Activated naive CD4-positive, alpha-beta T cell treated with anti-CD3 and anti-CD28 coated beads for 36 hours (primary cell): Measurements from ENCODE around the gene SLC26A6. TPM values are rescaled to one million over a fixed set of nuclear protein-coding genes. Genes with fewer than 3 reads are reported as not detected.

Experiments used
- CTCF ChIA-PET: fragments of 350-600 bp; sonication (Branson Sonifier 250); formaldehyde crosslinking; loops from one replicate; lab custom pipeline; 2021; ENCODE audit warnings: antibody characterized with exemption; lab: Charles Lee
- DNase-seq: peaks from one replicate; pipeline ENCODE4 v3.0.0-alpha.2; 2020
- H3K27ac Mint-ChIP-seq: one replicate; pipeline ENCODE4 v1.8.0; 2021; ENCODE audit warnings: mild to moderate bottlenecking, mixed read lengths
- H3K27me3 Mint-ChIP-seq: one replicate; pipeline ENCODE4 v1.8.0; 2021; ENCODE audit warnings: low read depth, mixed read lengths
- H3K36me3 Mint-ChIP-seq: one replicate; pipeline ENCODE4 v1.8.0; 2021; ENCODE audit warnings: low read depth, mixed read lengths
- H3K4me1 Mint-ChIP-seq: one replicate; pipeline ENCODE4 v1.8.0; 2021; ENCODE audit warnings: low read depth, mixed read lengths
- H3K4me3 Mint-ChIP-seq: one replicate; pipeline ENCODE4 v1.8.0; 2021; ENCODE audit warnings: mild to moderate bottlenecking, moderate library complexity, mixed read lengths
- H3K9me3 Mint-ChIP-seq: one replicate; pipeline ENCODE4 v1.8.0; 2021; ENCODE audit warnings: mixed read lengths
- intact Hi-C: fragments of 100-400 bp; cut with micrococcal nuclease; formaldehyde crosslinking; loops from one replicate; pipeline ENCODE4 v1.15.1; 2023
- total RNA-seq, 2 experiments: library from RNA; stranded (reverse); gene quantifications; one replicate each; pipeline ENCODE4 v1.2.3, GENCODE V29; 2021

The SLC26A6 gene
- total RNA-seq, 2 experiments from 2014 or later, result 24.3 to 24.7 TPM

DNA sequence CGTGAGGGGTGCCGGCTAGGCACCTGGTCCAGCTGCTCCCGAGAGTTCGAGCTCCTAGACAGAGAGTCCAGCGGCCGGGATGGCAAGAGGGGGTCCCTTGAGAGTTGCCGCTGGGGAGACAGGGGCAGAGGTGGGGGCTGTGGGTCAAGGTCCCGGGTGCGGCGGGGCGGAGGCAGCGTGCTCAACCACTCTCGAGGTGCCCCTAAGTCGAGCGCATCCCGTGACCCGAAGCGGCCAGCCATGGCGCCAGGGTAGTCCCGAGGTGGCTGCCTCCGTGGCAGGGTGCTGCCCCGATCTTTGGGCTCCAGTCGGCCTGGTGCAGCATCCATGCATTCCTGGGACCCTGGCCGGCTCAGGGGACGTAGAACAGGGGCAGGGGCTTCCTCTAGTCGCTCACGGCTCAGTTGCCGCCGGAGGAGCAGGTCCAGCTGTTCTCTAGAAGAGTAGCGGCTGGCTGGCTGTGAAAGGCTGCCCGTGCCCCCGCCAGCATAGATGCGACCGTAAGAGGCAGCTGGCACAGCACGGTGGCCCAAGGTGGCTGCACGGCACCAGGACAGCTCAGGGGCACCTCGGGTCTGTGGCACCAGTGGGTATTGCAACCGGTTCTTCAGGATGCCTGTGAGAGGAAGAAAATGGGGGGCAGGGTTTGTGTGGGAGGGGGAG, 4.8 kb upstream of the SLC26A6 start:
- Mint-ChIP-seq H3K27ac (no peak overlapping the region), H3K9me3 (no peaks in the 10 kb centered on the region), H3K4me3 (no peak overlapping the region), H3K36me3 (peaks cover 3% of the 10 kb centered on the region), H3K4me1 (peaks cover 11% of the 10 kb centered on the region), H3K27me3 (no peaks in the 10 kb centered on the region)
- DNase-seq, result no peak
- CTCF ChIA-PET, result no interaction called here
- intact Hi-C loops, result loop anchor here (10.0 kb wide), 1 partner anchor 195 kb away; the partner anchor contains the start of genes ATRIP, CCDC51 and TMA7

DNA sequence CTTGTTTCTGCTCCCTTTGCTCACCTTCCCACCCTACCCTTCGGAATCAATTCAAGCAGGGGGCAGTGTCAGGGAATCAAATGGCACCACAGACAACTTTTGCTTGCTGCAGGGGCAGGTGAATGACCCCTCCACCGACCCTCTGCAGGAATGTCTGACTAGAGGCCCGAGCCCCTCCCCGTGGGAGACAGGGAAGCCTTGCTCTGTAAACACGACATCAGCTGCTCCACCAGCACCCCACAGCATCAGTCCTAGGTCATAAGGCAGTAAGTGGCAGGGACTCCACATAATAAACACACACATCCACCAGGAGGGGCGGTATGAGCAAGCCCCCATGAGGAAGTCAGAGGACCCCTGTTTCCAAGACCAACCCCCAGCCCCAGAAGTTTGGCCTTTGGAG, 2.0 kb upstream of the SLC26A6 start:
- Mint-ChIP-seq H3K4me3 (no peak overlapping the region), H3K27ac (no peak overlapping the region), H3K9me3 (no peaks in the 10 kb centered on the region), H3K36me3 (peaks cover 3% of the 10 kb centered on the region), H3K4me1 (peaks cover 18% of the 10 kb centered on the region), H3K27me3 (no peaks in the 10 kb centered on the region)
- CTCF ChIA-PET, result no interaction called here
- intact Hi-C loops, result loop anchor here (10.0 kb wide), 1 partner anchor 193 kb away; the partner anchor contains the start of genes ATRIP, CCDC51 and TMA7
- no peak for DNase-seq

DNA sequence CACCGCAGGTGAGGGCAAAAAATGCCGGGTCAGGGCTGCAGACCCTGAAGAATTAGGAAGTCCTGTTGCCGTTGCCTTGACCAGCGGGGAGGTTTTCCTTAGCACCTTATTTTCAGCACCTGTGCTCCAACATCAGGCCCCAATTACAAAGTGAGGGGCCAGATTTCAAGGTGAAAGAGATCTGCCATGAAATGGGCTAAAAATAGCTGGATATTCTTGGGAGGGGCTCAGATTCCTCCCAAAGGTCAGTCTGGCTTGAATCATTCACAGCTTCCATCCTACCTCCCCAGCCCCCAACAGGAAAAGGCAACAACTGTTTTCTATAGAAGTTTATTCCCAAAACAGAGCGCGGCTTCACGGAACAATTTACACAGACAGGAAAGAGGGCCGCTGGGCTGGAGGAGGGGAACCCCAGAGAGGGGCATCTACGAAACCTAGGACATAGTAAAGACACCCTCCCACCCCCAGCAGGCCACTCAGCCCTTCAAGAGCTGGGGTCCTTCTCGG, 941 bp upstream of the SLC26A6 start:
- CTCF ChIA-PET, result interaction anchor here (0.8 to 3.9 kb wide), 12 partner anchors 13 to 292 kb away, joined by 3 to 22 read pairs (median 5); partner anchors contain the start of genes PRKAR2A and UQCRC1
- no peak overlapping the region for H3K27ac Mint-ChIP-seq
- intact Hi-C loops, result loop anchor here (10.0 kb wide), 1 partner anchor 191 kb away; the partner anchor contains the start of genes ATRIP, CCDC51 and TMA7

DNA sequence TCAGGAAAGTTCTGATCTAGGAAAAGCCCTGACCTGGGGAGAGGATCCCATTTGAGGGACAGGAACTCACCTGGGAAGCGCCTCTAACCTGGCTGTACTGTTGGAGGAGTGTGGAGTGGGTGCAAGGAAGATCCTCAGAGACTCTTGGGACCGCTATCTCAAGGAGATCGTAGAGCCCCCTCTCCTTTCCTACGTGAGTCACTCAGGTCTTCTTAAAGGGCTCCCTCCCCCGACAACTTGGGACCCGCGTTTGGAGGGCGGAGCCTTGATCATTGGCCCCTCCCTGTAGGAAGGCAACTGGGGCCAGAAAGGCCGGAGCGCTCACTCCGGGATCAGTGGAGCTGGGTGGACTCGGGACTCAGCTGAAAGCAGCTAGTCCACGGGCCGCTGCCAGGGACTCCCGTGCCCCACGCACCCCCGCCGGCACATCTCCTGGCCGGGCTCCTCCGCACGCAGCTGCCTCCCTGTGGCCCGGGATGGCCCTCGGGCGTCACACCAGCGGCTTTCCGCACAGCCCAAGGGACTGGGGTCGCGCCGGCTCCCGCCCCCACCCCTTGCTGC, 520 bp downstream of the SLC26A6 start:
- peaks cover 18% of the 10 kb centered on the region for H3K4me1 Mint-ChIP-seq
- DNase-seq, result peak; percentile 39
- no peaks in the 10 kb centered on the region for H3K9me3 Mint-ChIP-seq
- H3K27ac Mint-ChIP-seq, result no peak overlapping the region
- CTCF ChIA-PET, result interaction anchor here (0.6 to 3.9 kb wide), 10 partner anchors 11 to 1710 kb away, joined by 3 to 22 read pairs (median 5); partner anchors contain the start of genes PRKAR2A and UQCRC1
- peaks cover 5% of the 10 kb centered on the region for H3K36me3 Mint-ChIP-seq
- intact Hi-C loops, result loop anchor here (1.0 to 10.0 kb wide), 6 partner anchors 22 to 190 kb away; partner anchors contain the start of genes ATRIP, CCDC51, NCKIPSD and TMA7
- H3K27me3 Mint-ChIP-seq, result no peaks in the 10 kb centered on the region
- peak overlapping the region; percentile 89 for H3K4me3 Mint-ChIP-seq

More for the DNA sequence above, 941 bp upstream of the SLC26A6 start:
- Mint-ChIP-seq H3K27me3 (no peaks in the 10 kb centered on the region), H3K4me3 (peak overlapping the region; percentile 89), H3K4me1 (peaks cover 18% of the 10 kb centered on the region), H3K36me3 (peaks cover 3% of the 10 kb centered on the region), H3K9me3 (no peaks in the 10 kb centered on the region)
- no peak for DNase-seq

DNA sequence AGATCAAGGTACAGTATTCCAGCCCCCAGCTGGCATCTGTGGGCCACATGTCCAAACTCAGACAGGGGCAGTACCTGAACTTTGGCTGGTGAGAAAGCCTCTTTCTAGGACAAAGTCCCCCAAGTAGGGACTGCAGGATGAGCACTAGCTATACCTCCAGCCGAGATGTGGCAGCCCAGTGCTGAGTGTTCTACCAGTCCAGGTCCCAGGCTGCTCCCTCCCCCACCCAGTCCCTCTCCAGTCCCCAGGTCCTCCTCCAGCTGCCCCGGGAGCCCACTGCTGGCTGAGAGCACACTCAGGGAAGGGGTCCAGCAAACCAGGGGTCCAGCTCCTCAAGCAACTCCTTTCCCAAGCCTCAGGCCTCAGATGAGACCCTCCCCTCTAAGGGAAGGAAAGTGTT, 1.5 kb downstream of the SLC26A6 start:
- DNase-seq, result no peak
- H3K27ac Mint-ChIP-seq, result no peak overlapping the region
- H3K9me3 Mint-ChIP-seq, result no peaks in the 10 kb centered on the region
- H3K36me3 Mint-ChIP-seq, result peaks cover 5% of the 10 kb centered on the region
- peak overlapping the region; percentile 89 for H3K4me3 Mint-ChIP-seq
- intact Hi-C loops, result loop anchor here (2.0 to 10.0 kb wide), 3 partner anchors 51 to 189 kb away; partner anchors contain the start of genes ATRIP, CCDC51, NCKIPSD and TMA7
- CTCF ChIA-PET, result interaction anchor here (1.0 to 3.9 kb wide), 5 partner anchors 21 to 198 kb away, joined by 3 to 22 read pairs (median 8); partner anchors contain the start of genes PFKFB4 and UQCRC1
- H3K27me3 Mint-ChIP-seq, result no peaks in the 10 kb centered on the region
- peaks cover 18% of the 10 kb centered on the region for H3K4me1 Mint-ChIP-seq

DNA sequence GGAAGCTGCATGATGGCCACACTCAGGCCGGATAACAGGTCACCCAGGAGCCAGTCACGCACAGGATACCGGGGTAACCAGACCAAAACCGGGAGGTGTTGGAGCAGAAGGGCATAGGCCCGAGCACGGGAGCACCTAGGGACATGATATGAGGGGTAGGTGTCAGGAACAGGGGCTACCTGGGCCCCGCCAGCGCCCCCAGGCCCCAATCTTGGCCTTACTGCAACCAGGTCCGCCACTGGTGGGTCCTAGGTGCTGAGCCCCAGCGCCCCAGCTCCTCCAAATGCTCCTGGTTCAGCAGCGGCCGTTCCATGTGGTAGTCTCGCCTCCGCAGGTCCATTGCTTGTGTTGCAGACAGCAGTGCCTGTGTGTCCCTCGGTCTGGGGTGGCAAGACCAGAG, 2.0 kb downstream of the SLC26A6 start:
- CTCF ChIA-PET, result interaction anchor here (1.0 to 3.9 kb wide), 4 partner anchors 23 to 197 kb away, joined by 3 to 10 read pairs (median 6); partner anchors contain the start of genes PFKFB4 and UQCRC1
- no peaks in the 10 kb centered on the region for H3K9me3 Mint-ChIP-seq
- H3K27me3 Mint-ChIP-seq, result no peaks in the 10 kb centered on the region
- H3K4me1 Mint-ChIP-seq, result peaks cover 18% of the 10 kb centered on the region
- peaks cover 5% of the 10 kb centered on the region for H3K36me3 Mint-ChIP-seq
- intact Hi-C loops, result loop anchor here (10.0 kb wide), 1 partner anchor 188 kb away; the partner anchor contains the start of genes ATRIP, CCDC51 and TMA7
- H3K27ac Mint-ChIP-seq, result no peak overlapping the region
- DNase-seq, result no peak
- H3K4me3 Mint-ChIP-seq, result no peak overlapping the region

DNA sequence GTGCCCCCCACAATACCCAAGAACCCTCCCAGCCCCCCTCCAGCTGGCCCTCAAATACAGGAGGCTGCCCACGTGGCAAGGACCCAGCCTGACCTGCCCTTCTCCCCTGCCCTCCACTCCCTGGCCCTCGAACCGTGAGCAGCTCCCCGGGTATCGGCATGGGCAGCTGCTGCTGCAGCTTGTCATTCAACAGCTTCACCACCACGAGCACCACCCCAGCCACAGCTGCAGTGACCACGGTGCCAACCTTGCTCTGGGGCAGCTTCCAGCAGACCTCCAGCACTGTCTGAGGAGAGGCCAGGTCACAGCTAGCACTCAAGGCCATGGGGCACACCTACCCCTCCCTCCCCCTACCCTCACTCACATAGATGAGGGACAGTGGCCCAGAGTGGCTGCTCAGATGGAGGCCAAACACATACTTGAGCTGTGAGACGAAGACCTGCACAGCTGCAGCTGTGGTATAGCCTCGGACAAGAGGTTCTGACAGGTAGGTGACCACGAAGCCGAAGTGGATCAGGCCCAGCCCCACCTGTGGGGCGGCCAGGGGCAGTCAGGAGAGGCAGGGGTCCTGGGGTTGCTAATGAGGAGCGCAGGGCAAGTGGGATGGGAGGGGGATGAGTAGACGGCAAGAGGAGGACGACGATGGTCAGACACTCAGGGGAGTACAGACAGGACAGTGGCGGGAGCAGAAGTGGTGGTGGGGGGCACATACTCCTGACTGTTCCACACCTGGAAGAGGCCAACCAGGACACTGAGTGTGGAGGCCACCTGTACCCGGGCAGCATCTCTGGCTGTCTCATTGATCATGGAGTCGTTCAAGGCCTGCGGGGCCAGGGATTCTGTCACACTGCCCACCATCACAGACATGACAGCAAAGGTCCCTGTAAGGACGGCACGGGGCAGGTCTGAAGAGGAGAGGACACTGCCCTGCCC, 3.5 kb downstream of the SLC26A6 start:
- no peak for DNase-seq
- H3K9me3 Mint-ChIP-seq, result no peaks in the 10 kb centered on the region
- intact Hi-C loops, result loop anchor here (10.0 kb wide), 1 partner anchor 187 kb away; the partner anchor contains the start of genes ATRIP, CCDC51 and TMA7
- peaks cover 13% of the 10 kb centered on the region for H3K36me3 Mint-ChIP-seq
- no peak overlapping the region for H3K27ac Mint-ChIP-seq
- no peak overlapping the region for H3K4me3 Mint-ChIP-seq
- CTCF ChIA-PET, result no interaction called here
- peaks cover 15% of the 10 kb centered on the region for H3K4me1 Mint-ChIP-seq
- no peaks in the 10 kb centered on the region for H3K27me3 Mint-ChIP-seq

DNA sequence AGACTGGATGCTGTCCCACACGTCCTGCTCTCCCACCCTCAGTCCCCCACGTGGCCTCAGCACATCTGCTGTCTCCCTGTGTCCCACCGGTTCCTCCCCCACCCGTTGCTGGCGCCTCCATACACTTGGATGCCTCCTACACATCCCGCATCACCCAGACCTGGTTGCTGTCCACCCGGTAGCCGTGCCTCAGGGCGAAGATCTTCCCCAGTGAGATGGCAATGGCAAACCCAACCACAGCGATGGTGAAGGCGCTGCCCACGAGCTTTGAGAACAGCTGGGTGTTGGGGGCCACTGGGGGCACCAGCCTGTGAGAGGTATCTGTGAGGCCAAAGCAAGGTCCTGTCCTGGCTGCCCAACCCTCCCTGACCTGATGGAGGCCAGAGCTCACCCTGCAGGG, 4.4 kb downstream of the SLC26A6 start:
- peaks cover 15% of the 10 kb centered on the region for H3K36me3 Mint-ChIP-seq
- H3K4me3 Mint-ChIP-seq, result no peak overlapping the region
- H3K4me1 Mint-ChIP-seq, result peaks cover 9% of the 10 kb centered on the region
- no peak for DNase-seq
- H3K9me3 Mint-ChIP-seq, result no peaks in the 10 kb centered on the region
- no peaks in the 10 kb centered on the region for H3K27me3 Mint-ChIP-seq
- no peak overlapping the region for H3K27ac Mint-ChIP-seq
- CTCF ChIA-PET, result no interaction called here
- intact Hi-C loops, result loop anchor here (10.0 kb wide), 1 partner anchor 186 kb away; the partner anchor contains the start of genes ATRIP, CCDC51 and TMA7

DNA sequence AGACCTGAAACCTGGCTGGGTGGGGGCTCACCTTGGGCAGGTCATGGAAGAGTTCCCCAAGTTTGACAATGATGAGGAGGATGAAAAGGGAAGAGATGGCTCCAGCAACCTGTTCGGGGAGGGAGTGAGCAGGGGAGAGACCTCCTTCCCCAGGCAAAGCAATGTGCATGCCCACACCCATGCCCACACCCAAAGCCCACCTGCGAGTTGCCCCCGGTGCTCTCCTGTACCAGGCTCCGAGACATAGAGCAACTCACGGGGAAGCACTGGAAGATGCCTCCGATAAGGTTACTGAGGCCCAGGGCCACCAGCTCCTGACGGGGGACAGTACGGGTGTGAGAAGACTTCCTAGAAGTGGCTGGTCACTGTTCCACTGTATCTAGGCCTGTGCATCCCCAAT, 4.9 kb downstream of the SLC26A6 start:
- H3K27ac Mint-ChIP-seq, result no peak overlapping the region
- H3K9me3 Mint-ChIP-seq, result no peaks in the 10 kb centered on the region
- intact Hi-C loops, result loop anchor here (10.0 kb wide), 1 partner anchor 186 kb away; the partner anchor contains the start of genes ATRIP, CCDC51 and TMA7
- H3K4me3 Mint-ChIP-seq, result no peak overlapping the region
- CTCF ChIA-PET, result no interaction called here
- DNase-seq, result no peak
- H3K36me3 Mint-ChIP-seq, result peaks cover 15% of the 10 kb centered on the region
- peaks cover 7% of the 10 kb centered on the region for H3K4me1 Mint-ChIP-seq
- no peaks in the 10 kb centered on the region for H3K27me3 Mint-ChIP-seq

DNA sequence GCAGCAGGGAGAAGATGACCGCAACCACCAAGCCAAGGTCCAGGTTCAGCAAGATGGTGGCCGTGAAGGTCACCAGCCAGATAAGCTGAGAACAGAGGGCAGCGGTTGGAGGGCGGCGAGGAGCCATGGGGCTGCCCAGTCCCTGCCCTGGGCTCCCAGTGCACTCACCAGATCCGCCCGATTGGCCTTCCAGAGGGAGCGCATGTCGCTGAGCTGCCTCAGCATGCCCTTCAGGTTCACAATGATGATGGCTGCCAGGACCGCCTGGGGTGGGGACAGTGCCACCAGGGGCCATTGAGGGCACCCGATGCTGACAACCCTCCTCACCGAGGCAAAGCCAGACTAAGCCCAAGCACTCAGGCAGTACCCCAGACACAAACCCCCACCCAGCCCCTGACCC, 5.4 kb downstream of the SLC26A6 start:
- peaks cover 7% of the 10 kb centered on the region for H3K4me1 Mint-ChIP-seq
- no peaks in the 10 kb centered on the region for H3K9me3 Mint-ChIP-seq
- H3K36me3 Mint-ChIP-seq, result peaks cover 15% of the 10 kb centered on the region
- DNase-seq, result no peak
- H3K27me3 Mint-ChIP-seq, result no peaks in the 10 kb centered on the region
- CTCF ChIA-PET, result no interaction called here
- no peak overlapping the region for H3K4me3 Mint-ChIP-seq
- intact Hi-C loops, result loop anchor here (10.0 kb wide), 1 partner anchor 185 kb away; the partner anchor contains the start of genes ATRIP, CCDC51 and TMA7
- H3K27ac Mint-ChIP-seq, result no peak overlapping the region

DNA sequence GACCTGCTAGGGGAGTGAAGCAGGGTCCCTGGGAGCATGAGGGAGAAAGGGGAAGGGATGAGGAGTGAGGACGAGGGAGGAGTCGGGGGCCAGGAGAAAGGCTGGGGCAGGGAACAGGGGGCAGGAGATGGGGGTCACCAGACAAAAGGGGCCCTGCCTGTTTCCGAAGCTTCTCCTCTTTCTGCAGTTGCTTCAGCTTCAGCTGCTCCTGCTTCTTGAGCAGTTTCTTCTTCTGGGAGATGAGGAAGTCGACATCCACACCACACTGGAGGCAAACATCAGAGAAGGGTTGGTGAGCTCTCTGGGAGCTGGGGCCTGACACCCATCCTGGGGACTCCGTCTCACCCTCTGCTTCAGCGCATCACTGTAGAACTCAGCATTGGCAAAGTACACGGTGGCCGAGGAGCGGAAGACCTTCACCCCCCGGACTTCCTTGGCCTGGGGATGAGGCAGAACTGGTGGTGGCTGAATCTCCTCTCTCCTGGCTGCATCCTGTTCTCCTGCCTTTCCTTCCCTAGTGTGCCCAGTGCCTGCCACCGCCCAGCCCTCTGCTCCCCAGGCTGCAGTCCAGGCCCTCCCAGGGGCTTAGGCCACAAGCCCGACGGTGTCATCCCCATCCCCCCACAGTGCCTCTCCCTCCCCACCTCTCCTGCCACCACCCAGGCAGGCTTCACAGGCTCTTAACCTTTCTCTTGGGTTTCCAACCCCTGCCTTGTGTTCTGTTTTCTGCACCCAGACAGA, 6.8 kb downstream of the SLC26A6 start:
- H3K4me3 Mint-ChIP-seq, result no peak overlapping the region
- intact Hi-C loops, result no loop called here
- no peak for DNase-seq
- H3K27me3 Mint-ChIP-seq, result no peaks in the 10 kb centered on the region
- peaks cover 6% of the 10 kb centered on the region for H3K4me1 Mint-ChIP-seq
- peaks cover 15% of the 10 kb centered on the region for H3K36me3 Mint-ChIP-seq
- no peaks in the 10 kb centered on the region for H3K9me3 Mint-ChIP-seq
- no peak overlapping the region for H3K27ac Mint-ChIP-seq
- CTCF ChIA-PET, result no interaction called here
